Measurements from ENCODE around the gene BRMS1. TPM values are rescaled to one million over a fixed set of nuclear protein-coding genes. Genes with fewer than 3 reads are reported as not detected.

Gene BRMS1
- total RNA-seq, 1 experiment from 2014 or later: 80.5 TPM

GRCh38 chr11:66338276-66339161 is 6.4 kb downstream of the BRMS1 start:
- ATAC-seq (no peak), DNase-seq (ENCODE audit: low read depth, low spot score) (no peak)
- H3K36me3 ChIP-seq (ENCODE audit: control insufficient read depth, insufficient read depth, low read length): peaks cover 3% of the 10 kb centered on the region; the same call in 1 of the 2 replicates
- ChIA-PET CTCF (interaction anchor here (0.6 to 0.9 kb wide), 3 partner anchors 8 to 27 kb away, joined by 3 to 4 read pairs (median 3); no protein-coding TSS in a partner anchor), POLR2A (no interaction called here)
- H3K27ac ChIP-seq (ENCODE audit: low read length): no peak overlapping the region
- in situ Hi-C loops (cut with HindIII; ENCODE audit: low pct_unique_long_range_greater_than_20kb, low sequenced_read_pairs) (no loop called here), intact Hi-C loops (cut with micrococcal nuclease; ENCODE audit: unreplicated experiment) (no loop called here)
- no peak overlapping the region for H3K4me3 ChIP-seq (ENCODE audit: low read depth in 2 of 2, low read length in 2 of 2)
- H3K9me3 ChIP-seq (ENCODE audit: control insufficient read depth, insufficient read depth, low read depth, low read length): no peaks in the 10 kb centered on the region
- H3K27me3 ChIP-seq (ENCODE audit: control insufficient read depth, insufficient read depth, low read length): no peaks in the 10 kb centered on the region
- no peak for TF ChIP-seq CTCF (IDR thresholded peaks at IDR 0.05)
- BruUV-seq (replicated peaks): no TSS peak
- H3K4me1 ChIP-seq (ENCODE audit: control insufficient read depth, insufficient read depth, low read length): peaks cover 42% of the 10 kb centered on the region

- no TSS peak for BruUV-seq (replicated peaks)
- in situ Hi-C loops (cut with HindIII; ENCODE audit: low pct_unique_long_range_greater_than_20kb, low sequenced_read_pairs): no loop called here
- no peak; the same call in 1 of the 2 replicates for ATAC-seq
- Histone ChIP-seq H3K36me3 (ENCODE audit: control insufficient read depth, insufficient read depth, low read length) (peaks cover 3% of the 10 kb centered on the region; the same call in 1 of the 2 replicates), H3K27me3 (ENCODE audit: control insufficient read depth, insufficient read depth, low read length) (no peaks in the 10 kb centered on the region), H3K4me3 (ENCODE audit: low read depth in 2 of 2, low read length in 2 of 2) (peak overlapping the region in 1 of 2 experiments; percentile 4; a peak in 1 of 4 replicates), H3K27ac (ENCODE audit: low read length) (peak overlapping the region; percentile 64), H3K4me1 (ENCODE audit: control insufficient read depth, insufficient read depth, low read length) (peaks cover 41% of the 10 kb centered on the region), H3K9me3 (ENCODE audit: control insufficient read depth, insufficient read depth, low read depth, low read length) (no peaks in the 10 kb centered on the region)
- no peak for TF ChIP-seq CTCF (IDR thresholded peaks at IDR 0.05)
- no peak for TF ChIP-seq REST (IDR thresholded peaks at IDR 0.05; ENCODE audit: insufficient read depth in 1 of 2, low read depth in 2 of 2, low read length in 1 of 2)
- no peak for TF ChIP-seq TCF7L2 (IDR thresholded peaks at IDR 0.05; ENCODE audit: low read depth, low read length)
- TF ChIP-seq SIN3A (IDR thresholded peaks at IDR 0.05; ENCODE audit: borderline replicate concordance, insufficient read depth, low read depth, low read length): no peak
- TF ChIP-seq POLR2AphosphoS5 (IDR thresholded peaks at IDR 0.05; ENCODE audit: low read depth, low read length): no peak
- intact Hi-C loops (cut with micrococcal nuclease; ENCODE audit: unreplicated experiment): no loop called here
- ChIA-PET CTCF (interaction anchor here (0.9 kb wide), 1 partner anchor 26 kb away, joined by 3 read pairs; no protein-coding TSS in a partner anchor), POLR2A (no interaction called here)
- no peak for DNase-seq (ENCODE audit: low read depth, low spot score)
These were observed 7.6 kb downstream of the BRMS1 start for GRCh38 chr11:66337103-66337899.
